ENCODE data around the gene RARB.

- no peak for TF ChIP-seq NFRKB (IDR thresholded peaks at IDR 0.05)
- no peak for TF ChIP-seq DPF2 (CRISPR knock-in tag; IDR thresholded peaks at IDR 0.05; ENCODE audit: borderline replicate concordance, low read depth)
- TF ChIP-seq KLF16 (CRISPR knock-in tag; IDR thresholded peaks at IDR 0.05) = no peak
- no peak for TF ChIP-seq KAT8 (CRISPR knock-in tag; IDR thresholded peaks at IDR 0.05)
- no peak for TF ChIP-seq E2F5 (CRISPR knock-in tag; conservative IDR thresholded peaks at IDR 0.05)
- TF ChIP-seq CBX2 (IDR thresholded peaks at IDR 0.05; ENCODE audit: low read depth, low read length) = no peak
- TF ChIP-seq CBX2 (CRISPR knock-in tag; IDR thresholded peaks at IDR 0.05; ENCODE audit: low read depth) = no peak
- TF ChIP-seq EP300 (IDR thresholded peaks at IDR 0.05; ENCODE audit: low read depth in 2 of 2, low read length in 2 of 2) = no peak
- no peak for TF ChIP-seq EP300 (CRISPR knock-in tag; IDR thresholded peaks at IDR 0.05; ENCODE audit: borderline replicate concordance)
- TF ChIP-seq, protein P1, sequence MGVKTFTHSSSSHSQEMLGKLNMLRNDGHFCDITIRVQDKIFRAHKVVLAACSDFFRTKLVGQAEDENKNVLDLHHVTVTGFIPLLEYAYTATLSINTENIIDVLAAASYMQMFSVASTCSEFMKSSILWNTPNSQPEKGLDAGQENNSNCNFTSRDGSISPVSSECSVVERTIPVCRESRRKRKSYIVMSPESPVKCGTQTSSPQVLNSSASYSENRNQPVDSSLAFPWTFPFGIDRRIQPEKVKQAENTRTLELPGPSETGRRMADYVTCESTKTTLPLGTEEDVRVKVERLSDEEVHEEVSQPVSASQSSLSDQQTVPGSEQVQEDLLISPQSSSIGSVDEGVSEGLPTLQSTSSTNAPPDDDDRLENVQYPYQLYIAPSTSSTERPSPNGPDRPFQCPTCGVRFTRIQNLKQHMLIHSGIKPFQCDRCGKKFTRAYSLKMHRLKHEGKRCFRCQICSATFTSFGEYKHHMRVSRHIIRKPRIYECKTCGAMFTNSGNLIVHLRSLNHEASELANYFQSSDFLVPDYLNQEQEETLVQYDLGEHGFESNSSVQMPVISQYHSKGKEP (CRISPR knock-in tag; IDR thresholded peaks at IDR 0.05) = no peak
- TF ChIP-seq POLR2A (IDR thresholded peaks at IDR 0.05; ENCODE audit: insufficient read depth in 1 of 2, low read depth in 2 of 2, low read length in 2 of 2) = no peak
- TF ChIP-seq ZNF704 (CRISPR knock-in tag; IDR thresholded peaks at IDR 0.05; ENCODE audit: borderline replicate concordance) = no peak
Observed at GRCh38 chr3:25426408-25426807, 1.7 kb upstream of the RARB start.

Measured in HepG2 (cell line).